PC-3 (cell line): ENCODE data around the gene RAET1E.

Experiments used
- CTCF ChIP-seq: fragments of 300-600 bp; sonication (generic); conservative IDR thresholded peaks from 2 replicates; pipeline ENCODE4 v1.5.1; 2017; ENCODE audit warnings: antibody characterized with exemption, low read depth, mild to moderate bottlenecking, low read length
- EZH2 ChIP-seq: fragments of 300-600 bp; sonication (generic); IDR thresholded peaks from one replicate; pipeline ENCODE4 v1.6.1; 2017; ENCODE audit warnings: antibody characterized with exemption, mild to moderate bottlenecking, low read length; ENCODE audit not compliant: unreplicated experiment

DNA sequence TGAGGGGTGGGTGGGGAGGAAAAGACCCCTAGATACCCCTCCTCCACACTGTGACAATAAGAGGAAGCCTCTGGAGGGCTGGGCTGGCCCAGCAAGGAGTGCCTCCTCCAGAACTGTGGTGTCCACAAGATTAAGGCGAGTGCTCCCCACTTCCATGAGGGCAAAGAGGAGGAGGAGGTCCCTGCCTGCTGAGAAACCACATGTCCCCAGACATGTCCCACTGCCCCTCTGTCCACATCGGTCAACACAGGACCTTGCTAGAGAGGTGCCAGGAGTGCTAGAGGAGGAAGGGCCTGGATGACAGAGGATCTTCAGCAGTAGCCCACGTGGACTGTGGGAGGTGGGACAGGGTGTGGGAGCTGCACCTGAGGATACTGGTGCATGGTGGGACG, 21.9 kb upstream of the RAET1E start:
- no peak for TF ChIP-seq CTCF
- TF ChIP-seq EZH2: no peak
